Heart left ventricle (tissue), 16 donors: ENCODE data around the gene PRKN. TPM values are rescaled to one million over a fixed set of nuclear protein-coding genes. Genes with fewer than 3 reads are reported as not detected.
A peak's percentile ranks its signal among the peaks of the same experiment; 100 is the strongest.

Experiments used
- ATAC-seq, 4 donors: fragments of 200-7000 bp; cut with Tn5 transposase; one replicate each; pipeline ENCODE4 v1.9.1; 2020 to 2022; ENCODE audit warnings: moderate library complexity in 4 of 4, mild to moderate bottlenecking in 3 of 4, moderate number of reproducible peaks in 1 of 4
- DNase-seq, 5 donors: peaks; one replicate each; pipeline ENCODE4 v3.0.0-alpha.2; 2020
- H3K27ac ChIP-seq, 12 donors: fragments of 200-600 bp; sonication (generic) in 4 of 12; one replicate each; pipeline versions ENCODE4 v1.5.0 to v1.8.0; 2016 to 2022; ENCODE audit warnings: mild to moderate bottlenecking in 2 of 12
- H3K27me3 ChIP-seq, 9 donors: fragments of 200-600 bp; sonication (generic) in 2 of 9; one replicate each; pipeline versions ENCODE4 v1.5.1 to v1.8.0; 2016 to 2022; ENCODE audit warnings: mild to moderate bottlenecking in 3 of 9
- H3K36me3 ChIP-seq, 9 donors: fragments of 200-600 bp; sonication (generic) in 2 of 9; one replicate each; pipeline versions ENCODE4 v1.5.0 to v1.8.0; 2018 to 2022; ENCODE audit warnings: mild to moderate bottlenecking in 2 of 9
- H3K4me1 ChIP-seq, 12 donors: fragments of 200-600 bp; sonication (generic) in 4 of 12; one replicate each; pipeline versions ENCODE4 v1.5.0 to v1.8.0; 2016 to 2022; ENCODE audit warnings: mild to moderate bottlenecking in 3 of 12
- H3K4me3 ChIP-seq, 12 donors: fragments of 200-600 bp; sonication (generic) in 4 of 12; one replicate each; pipeline versions ENCODE4 v1.5.0 to v1.8.0; 2017 to 2022; ENCODE audit warnings: mild to moderate bottlenecking in 9 of 12, moderate library complexity in 4 of 12
- H3K9me3 ChIP-seq, 12 donors: fragments of 200-600 bp; sonication (generic) in 4 of 12; one replicate each; pipeline versions ENCODE4 v1.5.0 to v1.8.0; 2016 to 2022; ENCODE audit warnings: mild to moderate bottlenecking in 1 of 12
- POLR2A ChIP-seq, 2 donors: fragments of 450-650 bp; IDR thresholded peaks; one replicate each; pipeline ENCODE4 v1.6.1; 2017; ENCODE audit warnings: antibody characterized with exemption in 2 of 2, mild to moderate bottlenecking in 2 of 2, moderate library complexity in 2 of 2
- WGBS, 4 donors: extraction: QIAGEN DNeasy Blood & Tissue Kit in 2 of 4; methylation state at CpG; one replicate each; pipeline versions ENCODE4 v1.1.5 to v1.1.7; 2013 to 2018; 5-methylcytosine and 5-hydroxymethylcytosine counted together
- intact Hi-C, 10 donors: fragments of 100-400 bp; cut with DNase I; formaldehyde crosslinking; loops; one replicate each; pipeline versions ENCODE4 v1.11.1 to v1.14.2; 2022
- polyA plus RNA-seq, 2 donors: library from polyadenylated mRNA; stranded (reverse); fragments of 200-250 nt; gene quantifications; one replicate each; pipeline ENCODE4 v1.2.3, GENCODE V29; 2013
- total RNA-seq, 9 donors: library from RNA; depleted of rRNA in 2 of 9; stranded (reverse); fragments of >200 nt in 2 of 9; fragmentation: NEBNext Ultra II Directional in 3 of 9; extraction: Animal tissue kit (Norgen Biotek cat#: 25700) in 3 of 9; gene quantifications; one replicate each; pipeline versions ENCODE4 v1.1.0 to v1.2.4, GENCODE V29; 2016 to 2023
- TF ChIP-seq, protein P1 (sequence below), 12 donors: fragments of 200-600 bp; sonication (generic) in 4 of 12; IDR thresholded peaks; one replicate each; pipeline versions ENCODE4 v1.5.0 to v1.8.0; 2018 to 2022; ENCODE audit warnings: antibody characterized with exemption in 12 of 12, mild to moderate bottlenecking in 5 of 12
- donor health status: ischemic (EF 13 %, LVEDD 7.1; RV severe dilation, severe dysfunction).
- donor health status: healthy with polysubstance abuse.
- donor health status: DM: no; HTN: yes; CAD: no.
- donor health status: DM: no; HTN: no; CAD: no.
- donor health status: ischemic (EF 25% LVEDD 6.9; RV normal size, moderate dysfunction).
- donor health status: ischemic (EF 25% LVEDD 5.7; RV mildly dilated, moderate dysfunction).
- donor health status: healthy.
- donor health status: DM: yes; HTN: yes; CAD: no.
- donor health status: ischemic (EF 35%, LVEDD 5.7; RV mildly dilated, moderate dysfunction).
- donor health status: nonischemic (EF 11% LVEDD 7.7; RV severe dilation, severe dysfunction).
- donor health status: DM: yes; HTN: yes; CAD: no.
- donor health status: PGD.
- donor health status: ischemic (EF 29% LVEDD 5.4; RV normal size, mild dysfunction).
- donor health status: nonischemic (EF 23%, LVEDD 6.1; RV moderate dilation, normal function).

The PRKN gene
- total and polyA plus RNA-seq, 11 donors, result 3.4 to 32.5 (median 21.2) TPM

DNA sequence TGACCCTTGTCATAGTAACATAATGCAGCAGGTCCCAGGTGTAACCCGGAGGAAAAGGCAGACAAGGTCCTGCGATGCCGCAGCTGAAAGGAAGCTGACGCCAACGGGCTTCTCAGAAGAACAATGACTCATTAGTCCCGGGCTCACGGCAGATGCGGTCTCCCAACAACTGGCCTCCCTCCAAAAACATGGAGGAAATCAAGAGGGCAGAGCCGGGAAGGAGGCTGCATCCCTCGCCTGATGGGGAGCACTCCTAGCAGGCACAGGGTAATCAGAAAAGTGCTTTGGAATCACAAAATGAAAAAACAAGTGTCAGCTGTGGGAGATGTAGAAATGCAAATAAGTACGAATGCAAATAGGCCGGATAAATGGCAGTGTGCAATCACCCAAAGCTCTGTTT lies 1288.5 kb downstream of the PRKN start:
- Histone ChIP-seq H3K4me3 (peak overlapping the region in 9 of 12 donors; percentile 22 to 52 (median 33)), H3K27me3 (no peaks in the 10 kb centered on the region), H3K27ac (peak overlapping the region in 10 of 12 donors; percentile 3 to 72 (median 58)), H3K36me3 (no peaks in the 10 kb centered on the region), H3K9me3 (no peaks in the 10 kb centered on the region), H3K4me1 (peaks cover 0 to 45% (median 17%) of the 10 kb centered on the region in 12 donors)
- WGBS, 4 donors, result 45 to 55% (median 49%) methylated on average over 12 of the region's 12 CpGs
- TF ChIP-seq, protein P1, sequence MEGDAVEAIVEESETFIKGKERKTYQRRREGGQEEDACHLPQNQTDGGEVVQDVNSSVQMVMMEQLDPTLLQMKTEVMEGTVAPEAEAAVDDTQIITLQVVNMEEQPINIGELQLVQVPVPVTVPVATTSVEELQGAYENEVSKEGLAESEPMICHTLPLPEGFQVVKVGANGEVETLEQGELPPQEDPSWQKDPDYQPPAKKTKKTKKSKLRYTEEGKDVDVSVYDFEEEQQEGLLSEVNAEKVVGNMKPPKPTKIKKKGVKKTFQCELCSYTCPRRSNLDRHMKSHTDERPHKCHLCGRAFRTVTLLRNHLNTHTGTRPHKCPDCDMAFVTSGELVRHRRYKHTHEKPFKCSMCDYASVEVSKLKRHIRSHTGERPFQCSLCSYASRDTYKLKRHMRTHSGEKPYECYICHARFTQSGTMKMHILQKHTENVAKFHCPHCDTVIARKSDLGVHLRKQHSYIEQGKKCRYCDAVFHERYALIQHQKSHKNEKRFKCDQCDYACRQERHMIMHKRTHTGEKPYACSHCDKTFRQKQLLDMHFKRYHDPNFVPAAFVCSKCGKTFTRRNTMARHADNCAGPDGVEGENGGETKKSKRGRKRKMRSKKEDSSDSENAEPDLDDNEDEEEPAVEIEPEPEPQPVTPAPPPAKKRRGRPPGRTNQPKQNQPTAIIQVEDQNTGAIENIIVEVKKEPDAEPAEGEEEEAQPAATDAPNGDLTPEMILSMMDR (IDR thresholded peaks at IDR 0.05), result no peak
- TF ChIP-seq POLR2A (IDR thresholded peaks at IDR 0.05), result no peak
- intact Hi-C loops, result loop anchor here in 2 of 10 donors (5.0 kb wide), 2 partner anchors 48 to 58 kb away; no protein-coding TSS in a partner anchor
- peak in 4 of 5 donors; percentile 71 to 81 (median 76) for DNase-seq
- peak; percentile 40 to 82 (median 68) for ATAC-seq

DNA sequence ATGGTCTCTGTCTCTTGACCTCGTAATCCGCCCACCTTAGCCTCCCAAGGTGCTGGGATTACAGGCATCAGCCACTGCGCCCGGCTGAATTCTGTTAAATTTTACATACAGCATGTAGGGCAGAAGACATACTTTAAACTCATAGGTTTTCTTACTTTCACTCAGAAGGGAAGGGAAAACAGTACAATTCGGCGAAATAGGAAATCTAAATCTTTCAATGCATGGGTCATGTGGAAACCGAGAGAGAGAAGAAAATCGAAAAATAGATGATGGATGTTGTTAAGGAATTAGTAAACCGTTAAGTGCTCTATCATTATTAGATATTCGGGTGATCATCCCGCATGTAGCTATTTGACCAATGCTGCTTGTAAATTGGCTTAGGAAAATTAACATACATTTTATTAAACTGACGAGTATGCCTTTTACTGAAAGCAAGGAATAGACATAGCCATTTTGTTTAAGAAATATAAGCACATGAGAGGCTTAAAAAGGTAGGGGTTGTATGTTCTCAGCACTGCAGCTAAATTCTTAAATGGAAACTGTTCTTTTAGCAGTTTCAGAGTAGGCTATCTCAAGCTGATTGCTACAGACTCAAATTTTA lies 1289.0 kb downstream of the PRKN start:
- 87 to 94% (median 88%) methylated on average over 12 of the region's 12 CpGs for WGBS, 4 donors
- intact Hi-C loops, result loop anchor here in 2 of 10 donors (5.0 kb wide), 2 partner anchors 49 to 59 kb away; no protein-coding TSS in a partner anchor
- ATAC-seq (no peak), DNase-seq (no peak)
- Histone ChIP-seq H3K4me3 (peak overlapping the region in 8 of 12 donors; percentile 22 to 52 (median 34)), H3K27me3 (no peaks in the 10 kb centered on the region), H3K4me1 (peaks cover 0 to 45% (median 16%) of the 10 kb centered on the region in 12 donors), H3K36me3 (no peaks in the 10 kb centered on the region), H3K27ac (peak overlapping the region in 9 of 12 donors; percentile 9 to 72 (median 56)), H3K9me3 (no peaks in the 10 kb centered on the region)
- TF ChIP-seq, protein P1 (IDR thresholded peaks at IDR 0.05), result no peak
- TF ChIP-seq POLR2A (IDR thresholded peaks at IDR 0.05), result no peak

DNA sequence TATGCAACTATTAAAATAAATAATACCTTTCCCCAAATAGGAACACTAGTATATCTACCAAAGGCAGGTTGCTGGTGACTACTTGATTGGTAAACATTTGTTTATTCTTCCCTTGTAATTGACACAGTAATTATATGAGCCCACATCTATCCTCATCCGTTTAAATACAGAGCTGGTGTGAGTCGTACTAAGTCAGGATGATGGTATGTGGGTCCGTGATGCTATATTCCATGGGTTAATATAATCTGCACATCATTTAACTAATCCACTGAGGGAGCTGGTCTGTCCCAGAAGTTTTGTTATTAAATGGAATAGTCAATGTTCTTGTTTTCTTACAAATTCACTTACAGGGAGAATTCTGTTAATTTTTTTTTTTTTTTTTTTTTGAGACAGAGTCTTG lies 1289.7 kb downstream of the PRKN start:
- Histone ChIP-seq H3K4me3 (no peak overlapping the region), H3K27me3 (no peaks in the 10 kb centered on the region), H3K36me3 (no peaks in the 10 kb centered on the region), H3K4me1 (peaks cover 0 to 42% (median 15%) of the 10 kb centered on the region in 12 donors), H3K9me3 (no peaks in the 10 kb centered on the region), H3K27ac (no peak overlapping the region)
- intact Hi-C loops, result loop anchor here in 2 of 10 donors (5.0 kb wide), 2 partner anchors 49 to 59 kb away; no protein-coding TSS in a partner anchor
- TF ChIP-seq, protein P1 (IDR thresholded peaks at IDR 0.05), result no peak
- no peak for TF ChIP-seq POLR2A (IDR thresholded peaks at IDR 0.05)
- DNase-seq, result no peak
- ATAC-seq, result no peak
- 94 to 99% (median 95%) methylated on average over 3 of the region's 3 CpGs for WGBS, 4 donors

DNA sequence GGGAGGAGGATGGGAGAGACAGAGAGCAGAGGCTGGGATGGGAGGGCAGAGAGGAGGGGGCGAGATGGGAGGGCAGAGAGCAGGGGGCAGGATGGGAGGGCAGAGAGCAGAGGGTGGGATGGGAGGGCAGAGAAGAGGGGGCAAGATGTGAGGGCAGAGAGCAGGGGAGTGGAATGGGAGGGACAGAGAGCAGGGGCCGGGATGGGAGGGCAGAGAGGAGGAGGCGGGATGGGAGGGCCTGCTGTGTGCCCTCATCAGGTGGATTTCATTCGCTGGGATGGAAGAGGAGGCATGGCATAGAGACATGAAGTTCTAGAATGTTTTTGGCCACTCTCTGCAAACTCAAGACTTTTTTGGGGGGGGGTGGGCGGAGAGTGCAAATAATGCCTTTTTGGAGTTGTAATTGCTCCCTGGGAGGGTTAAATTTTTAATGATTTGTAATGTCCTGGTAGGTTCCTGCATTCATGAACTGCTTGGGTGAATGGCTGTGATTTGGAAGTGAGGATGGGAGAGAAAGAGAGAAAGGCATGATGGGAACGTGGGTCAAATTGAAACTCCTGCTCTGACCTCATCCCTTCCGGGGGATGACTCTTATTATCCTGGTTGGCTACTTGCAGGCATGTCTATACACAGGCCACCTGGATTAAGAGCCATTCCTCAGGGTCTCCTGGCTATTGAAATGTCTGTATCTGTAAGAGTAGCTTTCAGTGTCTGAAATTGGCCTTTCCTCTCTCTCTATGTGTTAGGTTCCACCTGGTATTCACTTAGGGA lies 1291.3 kb downstream of the PRKN start:
- intact Hi-C loops, result loop anchor here in 2 of 10 donors (5.0 kb wide), 2 partner anchors 51 to 61 kb away; no protein-coding TSS in a partner anchor
- Histone ChIP-seq H3K27ac (peak overlapping the region in 3 of 12 donors; percentile 3 to 8 (median 4)), H3K9me3 (no peaks in the 10 kb centered on the region), H3K27me3 (no peaks in the 10 kb centered on the region), H3K4me3 (no peak overlapping the region), H3K36me3 (no peaks in the 10 kb centered on the region), H3K4me1 (peaks cover 0 to 42% (median 15%) of the 10 kb centered on the region in 12 donors)
- no peak for TF ChIP-seq POLR2A (IDR thresholded peaks at IDR 0.05)
- TF ChIP-seq, protein P1 (IDR thresholded peaks at IDR 0.05), result no peak
- no peak for ATAC-seq
- no peak for DNase-seq
- WGBS, 4 donors, result 79 to 90% (median 84%) methylated on average over 7 of the region's 7 CpGs
